ENCODE results near the gene TRIM7. TPM values are rescaled to one million over a fixed set of nuclear protein-coding genes. Genes with fewer than 3 reads are reported as not detected.

The TRIM7 gene
- total and polyA plus RNA-seq, 9 of the 15 experiments (the other 6 are each of a cell fraction or from before 2014, with no cell fraction given): 2.6 to 14.9 (median 8.9) TPM

GRCh38 chr5:181207214-181207959 is 2.4 kb upstream of the TRIM7 start (continued):
- TF ChIP-seq, protein P1, sequence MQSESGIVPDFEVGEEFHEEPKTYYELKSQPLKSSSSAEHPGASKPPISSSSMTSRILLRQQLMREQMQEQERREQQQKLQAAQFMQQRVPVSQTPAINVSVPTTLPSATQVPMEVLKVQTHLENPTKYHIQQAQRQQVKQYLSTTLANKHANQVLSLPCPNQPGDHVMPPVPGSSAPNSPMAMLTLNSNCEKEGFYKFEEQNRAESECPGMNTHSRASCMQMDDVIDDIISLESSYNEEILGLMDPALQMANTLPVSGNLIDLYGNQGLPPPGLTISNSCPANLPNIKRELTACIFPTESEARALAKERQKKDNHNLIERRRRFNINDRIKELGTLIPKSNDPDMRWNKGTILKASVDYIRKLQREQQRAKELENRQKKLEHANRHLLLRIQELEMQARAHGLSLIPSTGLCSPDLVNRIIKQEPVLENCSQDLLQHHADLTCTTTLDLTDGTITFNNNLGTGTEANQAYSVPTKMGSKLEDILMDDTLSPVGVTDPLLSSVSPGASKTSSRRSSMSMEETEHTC (IDR thresholded peaks at IDR 0.05): no peak
- TF ChIP-seq ZNF274 (IDR thresholded peaks at IDR 0.05; ENCODE audit: borderline replicate concordance, low read depth, low read length) (0 out of 2 replicates have a peak, but pooled peaks have one; percentile 49), PML (IDR thresholded peaks at IDR 0.05; ENCODE audit: low read length) (peak; percentile 24; the same call in 1 of the 2 replicates), ZNF165 (CRISPR knock-in tag; IDR thresholded peaks at IDR 0.05; ENCODE audit: borderline replicate concordance) (no peak), ETV6 (IDR thresholded peaks at IDR 0.05; ENCODE audit: borderline replicate concordance in 1 of 2, low read depth in 2 of 2, low read length in 1 of 2) (0 out of 4 replicates have a peak, but pooled peaks of 1 of the 2 experiments have one; percentile 62), ETV6 (CRISPR knock-in tag; IDR thresholded peaks at IDR 0.05; ENCODE audit: borderline replicate concordance) (no peak), ZNF586 (CRISPR knock-in tag; conservative IDR thresholded peaks at IDR 0.05) (no peak), ZNF384 (IDR thresholded peaks at IDR 0.05; ENCODE audit: low read depth, low read length) (peak; percentile 67), POU5F1 (IDR thresholded peaks at IDR 0.05; ENCODE audit: borderline replicate concordance, low read depth, low read length, partially characterized antibody) (no peak), ZKSCAN8 (CRISPR knock-in tag; IDR thresholded peaks at IDR 0.05) (no peak; the same call in 1 of the 2 replicates), ZC3H11A (IDR thresholded peaks at IDR 0.05; ENCODE audit: low read depth, low read length) (no peak), SIN3A (IDR thresholded peaks at IDR 0.05; ENCODE audit: borderline replicate concordance in 2 of 2, control insufficient read depth in 1 of 2, low read depth in 2 of 2, low read length in 2 of 2) (0 out of 4 replicates have a peak, but pooled peaks of 1 of the 2 experiments have one; percentile 41), TBL1XR1 (IDR thresholded peaks at IDR 0.05; ENCODE audit: low read length in 2 of 2) (peak in 1 of 2 experiments; percentile 91; a peak in 1 of 4 replicates), HNRNPK (IDR thresholded peaks at IDR 0.05; ENCODE audit: low read depth, low read length, poor library complexity, severe bottlenecking) (no peak), MAFK (IDR thresholded peaks at IDR 0.05; ENCODE audit: low read length) (no peak), ELF1 (tag; IDR thresholded peaks at IDR 0.05) (0 out of 2 replicates have a peak, but pooled peaks have one; percentile 49), ZNF583 (CRISPR knock-in tag; IDR thresholded peaks at IDR 0.05) (no peak), HLTF (IDR thresholded peaks at IDR 0.05) (peak; percentile 62), CHAMP1 (IDR thresholded peaks at IDR 0.05) (peak; percentile 47; the same call in 1 of the 2 replicates), LCOR (CRISPR knock-in tag; IDR thresholded peaks at IDR 0.05) (no peak), NFIC (IDR thresholded peaks at IDR 0.05) (peak; percentile 77)
- TF ChIP-seq, protein P2, sequence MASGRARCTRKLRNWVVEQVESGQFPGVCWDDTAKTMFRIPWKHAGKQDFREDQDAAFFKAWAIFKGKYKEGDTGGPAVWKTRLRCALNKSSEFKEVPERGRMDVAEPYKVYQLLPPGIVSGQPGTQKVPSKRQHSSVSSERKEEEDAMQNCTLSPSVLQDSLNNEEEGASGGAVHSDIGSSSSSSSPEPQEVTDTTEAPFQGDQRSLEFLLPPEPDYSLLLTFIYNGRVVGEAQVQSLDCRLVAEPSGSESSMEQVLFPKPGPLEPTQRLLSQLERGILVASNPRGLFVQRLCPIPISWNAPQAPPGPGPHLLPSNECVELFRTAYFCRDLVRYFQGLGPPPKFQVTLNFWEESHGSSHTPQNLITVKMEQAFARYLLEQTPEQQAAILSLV (tag; IDR thresholded peaks at IDR 0.05): no peak
- TF ChIP-seq, protein P3, sequence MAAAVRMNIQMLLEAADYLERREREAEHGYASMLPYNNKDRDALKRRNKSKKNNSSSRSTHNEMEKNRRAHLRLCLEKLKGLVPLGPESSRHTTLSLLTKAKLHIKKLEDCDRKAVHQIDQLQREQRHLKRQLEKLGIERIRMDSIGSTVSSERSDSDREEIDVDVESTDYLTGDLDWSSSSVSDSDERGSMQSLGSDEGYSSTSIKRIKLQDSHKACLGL (CRISPR knock-in tag; IDR thresholded peaks at IDR 0.05; ENCODE audit: borderline replicate concordance, poor library complexity, severe bottlenecking): no peak
